ENCODE results near the gene PKN2.

DNA sequence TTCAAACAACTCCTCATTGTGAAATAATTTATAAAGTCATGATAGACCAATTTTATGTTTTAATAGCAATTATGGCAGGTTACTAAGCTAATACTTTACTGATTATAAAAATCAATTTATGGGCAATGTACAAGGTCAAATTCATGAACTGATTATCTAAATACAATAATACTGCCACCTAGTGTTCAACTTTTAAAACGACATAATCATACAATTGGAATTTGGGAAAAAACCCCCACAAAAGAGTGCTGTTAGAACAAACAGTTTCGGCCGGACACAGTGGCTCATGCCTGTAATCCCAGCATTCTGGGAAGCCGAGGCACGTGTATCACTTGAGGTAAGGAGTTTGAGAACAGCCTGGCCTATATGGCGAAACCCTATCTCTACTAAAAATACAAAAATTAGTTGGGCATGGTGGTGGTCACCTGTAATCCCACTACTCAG, 193.3 kb downstream of the PKN2 start:
- TF ChIP-seq POLR2A (IDR thresholded peaks at IDR 0.05; ENCODE audit: low read depth, low read length): no peak
- peak; percentile 53 for TF ChIP-seq CTCF (conservative IDR thresholded peaks at IDR 0.05; ENCODE audit: low read depth, low read length)
- peak; percentile 69 for TF ChIP-seq BHLHE40 (IDR thresholded peaks at IDR 0.05; ENCODE audit: low read depth, low read length)
- TF ChIP-seq MXI1 (IDR thresholded peaks at IDR 0.05; ENCODE audit: borderline replicate concordance, low read depth, low read length): no peak
- peak; percentile 49 for TF ChIP-seq RAD21 (IDR thresholded peaks at IDR 0.05; ENCODE audit: low read length)
- no peak for TF ChIP-seq CHD1 (IDR thresholded peaks at IDR 0.05; ENCODE audit: low read depth, low read length)
